C1 segment of cervical spinal cord (tissue), 14 donors: ENCODE data around the gene KDM4F.

ENCODE experiments used
- DNase-seq, 14 donors: peaks; one replicate each; lab custom pipeline; 2025; lab: John Stamatoyannopoulos, UW

The KDM4F gene

DNA sequence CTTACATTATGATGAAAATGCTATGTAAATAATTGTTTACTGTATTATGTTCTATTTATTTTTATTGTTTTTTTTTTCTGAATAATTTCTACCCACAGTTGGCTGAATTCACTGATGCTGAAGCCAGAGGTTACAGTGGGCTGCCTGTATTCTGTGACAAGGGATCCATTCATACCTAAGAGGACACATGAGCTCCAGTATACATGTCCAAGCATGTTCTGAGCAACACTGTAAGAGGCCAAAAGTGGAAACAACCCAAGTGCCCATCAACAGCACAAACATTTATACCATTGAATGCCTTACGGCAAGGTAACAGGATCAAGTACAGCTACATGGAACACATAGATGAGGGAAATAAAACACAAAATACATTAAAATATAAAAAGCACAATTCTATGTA is 16.1 kb downstream of the KDM4F start:
- no peak for DNase-seq

GRCh38 chr11:95066716-95067038 is 17.5 kb downstream of the KDM4F start, which contains the start of gene SRSF8:
SRSF8 (plus strand) TSS chr11:95066919; CDS start chr11:95067227, 308 bp downstream.
- no peak for DNase-seq

DNA sequence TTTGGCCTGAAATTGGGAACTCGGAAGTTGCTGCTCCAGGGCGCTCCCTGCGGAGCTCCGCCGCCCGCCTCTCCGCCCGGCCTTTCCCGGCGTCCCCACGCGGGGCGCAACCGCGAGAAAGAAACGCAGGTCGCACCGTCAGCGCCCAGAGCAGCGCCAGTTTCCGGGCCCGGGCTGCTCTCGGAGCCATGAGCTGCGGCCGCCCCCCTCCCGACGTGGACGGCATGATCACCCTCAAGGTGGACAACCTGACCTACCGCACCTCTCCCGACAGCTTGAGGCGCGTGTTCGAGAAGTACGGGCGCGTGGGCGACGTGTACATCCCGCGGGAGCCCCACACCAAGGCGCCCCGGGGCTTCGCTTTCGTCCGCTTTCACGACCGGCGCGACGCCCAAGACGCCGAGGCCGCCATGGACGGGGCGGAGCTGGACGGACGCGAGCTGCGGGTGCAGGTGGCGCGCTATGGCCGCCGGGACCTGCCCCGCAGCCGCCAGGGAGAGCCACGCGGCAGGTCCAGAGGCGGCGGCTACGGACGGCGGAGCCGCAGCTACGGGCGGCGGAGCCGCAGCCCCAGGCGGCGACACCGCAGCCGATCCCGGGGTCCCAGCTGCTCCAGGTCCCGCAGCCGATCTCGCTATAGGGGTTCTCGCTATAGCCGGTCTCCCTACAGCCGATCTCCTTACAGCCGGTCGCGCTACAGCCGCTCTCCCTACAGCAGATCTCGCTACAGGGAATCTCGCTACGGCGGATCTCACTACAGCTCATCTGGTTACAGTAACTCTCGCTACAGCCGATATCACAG is 18.0 kb downstream of the KDM4F start:
- DNase-seq = peak in 13 of 14 donors; percentile 44 to 87 (median 76)

- peak in 4 of 14 donors; percentile 60 to 76 (median 69) for DNase-seq
Observed at GRCh38 chr11:95067841-95068219, 18.6 kb downstream of the KDM4F start.

DNA sequence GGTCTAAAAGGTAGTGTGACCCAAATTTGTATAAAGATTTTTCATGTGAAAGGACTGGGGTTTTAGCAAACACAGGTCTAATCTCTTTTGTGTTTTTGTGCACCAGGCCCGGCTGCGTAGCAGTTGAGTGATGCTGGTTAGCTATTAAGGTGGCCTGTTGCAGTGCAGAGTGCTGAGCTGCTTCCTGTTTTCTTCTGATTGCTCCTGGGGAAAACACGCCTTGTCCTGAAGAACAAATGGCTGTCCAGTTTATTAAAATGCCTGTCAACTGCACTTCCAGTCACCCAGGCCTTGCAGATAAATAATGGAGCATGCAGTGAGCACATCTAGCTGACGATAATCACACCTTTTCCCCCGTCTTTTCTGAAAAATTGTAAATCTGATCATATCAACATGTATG is 19.3 kb downstream of the KDM4F start:
- DNase-seq = peak in 12 of 14 donors; percentile 26 to 93 (median 56)

- DNase-seq = no peak
Observed at GRCh38 chr11:95070471-95070870, 21.2 kb downstream of the KDM4F start.

- no peak for DNase-seq
Observed at GRCh38 chr11:95072948-95073347, 23.7 kb downstream of the KDM4F start.

- peak in 3 of 14 donors; percentile 10 to 34 (median 26) for DNase-seq
Observed at GRCh38 chr11:95074792-95075563, 25.8 kb downstream of the KDM4F start.

DNA sequence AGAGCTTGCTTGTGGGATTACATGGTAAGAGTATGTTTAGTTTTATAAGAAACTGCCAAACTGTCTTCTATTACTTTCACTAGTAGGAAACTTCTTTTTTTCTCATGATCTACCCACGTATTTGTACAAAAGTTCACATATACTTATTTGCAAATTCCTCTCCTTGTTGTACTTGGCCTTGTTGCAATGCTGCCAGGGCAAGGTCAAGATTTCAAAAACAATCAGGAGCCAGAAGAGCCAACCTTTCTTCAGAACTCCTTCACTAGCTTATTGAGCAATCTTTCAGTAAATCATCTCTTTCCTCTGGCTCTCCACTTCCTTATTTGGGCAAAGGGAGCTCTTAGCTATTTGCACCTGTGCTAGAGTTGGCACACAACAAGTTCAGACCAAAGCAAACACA is 27.2 kb downstream of the KDM4F start:
- no peak for DNase-seq

- no peak for DNase-seq
Observed at GRCh38 chr11:95076981-95077380, 27.8 kb downstream of the KDM4F start.

- no peak for DNase-seq
Observed at GRCh38 chr11:95078526-95078925, 29.3 kb downstream of the KDM4F start.

- no peak for DNase-seq
Observed at GRCh38 chr11:95081010-95081409, 31.8 kb downstream of the KDM4F start.

GRCh38 chr11:95081412-95081811 is 32.2 kb downstream of the KDM4F start:
- peak in 12 of 14 donors; percentile 15 to 86 (median 63) for DNase-seq

DNA sequence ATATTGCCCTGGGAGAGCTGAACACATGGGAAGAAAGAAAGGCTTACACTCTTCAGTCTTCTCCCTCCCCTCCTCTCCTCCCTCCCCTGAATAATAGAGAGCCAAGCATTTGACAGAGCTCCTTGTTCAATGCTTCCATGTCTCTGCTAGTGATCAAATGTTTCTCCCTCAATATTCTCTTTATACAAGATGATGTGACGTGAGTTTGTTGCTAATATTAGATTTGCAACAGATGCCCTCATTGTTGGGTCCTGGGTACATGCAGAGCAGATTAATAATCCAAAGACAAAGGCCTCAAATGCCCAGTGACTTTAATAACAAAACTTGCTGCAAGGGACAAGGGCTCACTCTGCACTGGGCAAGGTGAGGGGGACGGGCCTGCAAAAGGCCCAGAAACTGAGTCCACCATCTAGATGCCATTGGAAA is 33.4 kb downstream of the KDM4F start:
- DNase-seq = peak in 9 of 14 donors; percentile 13 to 72 (median 61)

DNA sequence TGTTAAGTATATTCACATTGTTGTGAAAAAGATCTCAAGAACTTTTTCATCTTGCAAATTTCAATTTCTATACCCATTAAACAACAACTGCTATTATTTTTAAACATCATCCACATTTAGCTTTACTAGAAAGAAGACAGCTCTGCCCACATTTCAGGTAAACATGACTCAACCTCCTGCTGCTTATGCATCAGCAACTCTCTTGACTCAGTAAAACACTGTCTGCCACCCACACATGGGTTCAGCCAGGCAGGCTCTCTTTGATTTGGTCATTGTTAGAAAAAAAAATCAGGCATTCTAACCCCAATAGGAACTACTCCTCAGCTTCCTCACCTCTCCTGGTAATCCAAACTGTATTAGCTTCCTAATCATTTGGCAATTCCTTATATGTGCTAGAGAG is 35.3 kb downstream of the KDM4F start:
- peak in 1 of 14 donors; percentile 14 for DNase-seq

DNA sequence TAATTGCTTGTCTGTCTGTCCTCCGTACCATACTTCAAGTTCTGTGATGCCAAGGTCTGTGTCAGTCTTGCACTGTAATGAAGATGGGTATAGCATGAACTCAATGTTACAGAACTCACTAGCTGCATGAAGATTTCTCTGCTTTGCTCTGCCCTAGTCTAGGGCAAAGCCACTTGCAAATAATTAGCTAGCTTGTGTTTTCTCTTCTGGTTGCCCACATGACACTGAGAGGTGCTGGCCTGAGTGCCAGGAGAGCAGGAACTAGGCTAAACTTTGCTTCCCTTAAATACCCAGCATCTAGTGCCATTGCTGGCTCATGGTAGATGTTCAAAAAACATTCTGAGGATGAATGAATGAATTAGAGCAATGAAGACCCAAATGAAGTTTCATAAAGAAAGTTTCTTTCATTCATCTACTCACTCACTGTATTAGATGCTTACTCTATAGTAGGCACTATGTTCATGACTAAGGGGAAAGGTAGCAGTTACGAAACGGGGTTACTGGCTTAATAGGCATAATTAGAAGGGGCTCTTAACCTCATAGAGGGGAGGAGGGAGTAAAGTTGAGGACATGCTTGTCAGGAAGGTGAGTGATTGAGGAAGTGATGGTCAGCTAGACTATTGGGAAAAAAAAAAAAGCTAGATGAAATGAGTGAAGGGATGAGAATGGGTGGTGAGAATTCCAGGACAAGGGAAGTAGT is 36.0 kb downstream of the KDM4F start:
- peak in 1 of 14 donors; percentile 50 for DNase-seq

DNA sequence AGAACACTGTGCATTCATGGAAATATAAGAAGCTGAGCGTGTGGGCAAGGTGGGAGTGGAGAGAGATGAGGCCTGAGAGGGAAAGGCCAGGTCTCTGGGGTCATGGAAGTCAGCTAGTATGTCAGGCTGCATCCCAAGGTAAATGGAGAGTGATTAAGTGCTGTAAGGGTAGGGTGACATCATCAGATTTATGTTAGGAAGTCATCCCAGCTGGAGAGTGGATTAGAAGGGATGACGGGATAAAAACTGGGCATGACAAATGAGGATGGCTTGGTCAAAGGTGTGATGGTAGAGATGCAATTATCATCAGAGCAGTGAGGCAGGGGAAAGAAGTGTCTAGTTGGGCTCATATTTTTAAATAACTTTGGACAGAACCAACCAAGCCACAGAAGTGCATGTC is 36.9 kb downstream of the KDM4F start:
- no peak for DNase-seq

DNA sequence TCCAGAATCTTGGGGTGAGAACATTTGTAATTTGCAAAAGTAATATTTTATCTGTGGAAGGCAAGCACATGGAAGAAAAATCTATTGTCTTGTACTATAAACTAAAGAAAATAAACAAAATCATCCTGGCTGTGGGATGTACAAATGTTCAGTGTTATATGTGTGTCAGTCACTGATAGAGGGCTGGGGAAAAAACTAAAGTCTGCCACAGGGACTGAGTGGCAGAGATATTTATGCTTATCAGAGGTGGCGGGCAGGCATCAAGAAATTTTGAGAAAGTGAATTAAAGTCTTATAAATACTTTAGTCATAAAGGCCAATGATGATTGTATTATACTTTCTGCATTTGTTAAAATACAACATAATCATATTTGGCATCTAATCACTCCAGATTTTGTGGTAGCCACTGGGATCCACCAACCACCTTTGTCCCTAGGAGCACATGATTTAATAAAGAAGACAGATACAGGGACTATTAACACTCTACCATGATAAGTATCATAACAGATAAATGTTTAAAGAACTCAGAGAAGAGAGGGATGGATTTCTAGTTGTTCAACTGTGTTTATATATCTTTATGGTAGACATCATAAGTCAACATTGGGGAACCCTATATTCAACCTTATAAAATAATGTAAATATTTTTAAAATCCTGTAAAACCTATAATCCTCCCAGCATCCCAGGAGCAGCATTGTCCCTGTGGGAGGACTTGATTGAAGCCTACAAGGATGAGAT is 37.8 kb downstream of the KDM4F start:
- DNase-seq = no peak

DNA sequence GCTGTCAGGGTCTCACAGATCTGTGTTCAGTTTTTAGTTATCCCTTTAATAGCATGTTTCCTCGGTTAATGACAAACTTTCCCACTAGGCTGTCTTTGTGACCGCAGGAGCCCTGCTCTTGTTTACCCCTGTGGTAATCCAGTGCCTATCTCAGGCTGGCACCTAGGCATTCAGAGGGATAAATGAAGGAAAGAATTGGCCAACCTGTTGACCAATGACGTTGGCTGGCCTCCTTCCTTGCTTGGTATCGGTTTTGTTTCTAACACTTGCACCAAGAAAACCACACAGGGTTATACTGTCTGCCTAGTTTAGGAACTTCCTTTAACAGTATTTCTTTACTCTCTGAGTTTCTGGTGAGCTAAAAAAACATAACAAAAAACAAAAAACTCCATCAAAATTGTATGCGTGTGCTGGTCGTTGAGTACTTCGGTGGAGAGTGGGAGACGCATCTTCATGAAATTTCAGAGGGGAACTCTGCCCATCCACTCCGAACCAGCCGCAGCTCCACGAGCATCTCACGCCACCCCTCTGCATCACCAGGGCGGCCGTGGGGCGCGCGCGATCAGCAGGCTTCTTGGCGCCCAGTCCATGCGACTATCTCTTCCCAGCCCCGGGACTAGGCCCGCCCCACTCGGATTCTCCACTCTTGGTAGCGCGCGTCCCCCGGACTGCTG is 39.9 kb downstream of the KDM4F start:
- DNase-seq = peak in 4 of 14 donors; percentile 48 to 96 (median 68)

DNA sequence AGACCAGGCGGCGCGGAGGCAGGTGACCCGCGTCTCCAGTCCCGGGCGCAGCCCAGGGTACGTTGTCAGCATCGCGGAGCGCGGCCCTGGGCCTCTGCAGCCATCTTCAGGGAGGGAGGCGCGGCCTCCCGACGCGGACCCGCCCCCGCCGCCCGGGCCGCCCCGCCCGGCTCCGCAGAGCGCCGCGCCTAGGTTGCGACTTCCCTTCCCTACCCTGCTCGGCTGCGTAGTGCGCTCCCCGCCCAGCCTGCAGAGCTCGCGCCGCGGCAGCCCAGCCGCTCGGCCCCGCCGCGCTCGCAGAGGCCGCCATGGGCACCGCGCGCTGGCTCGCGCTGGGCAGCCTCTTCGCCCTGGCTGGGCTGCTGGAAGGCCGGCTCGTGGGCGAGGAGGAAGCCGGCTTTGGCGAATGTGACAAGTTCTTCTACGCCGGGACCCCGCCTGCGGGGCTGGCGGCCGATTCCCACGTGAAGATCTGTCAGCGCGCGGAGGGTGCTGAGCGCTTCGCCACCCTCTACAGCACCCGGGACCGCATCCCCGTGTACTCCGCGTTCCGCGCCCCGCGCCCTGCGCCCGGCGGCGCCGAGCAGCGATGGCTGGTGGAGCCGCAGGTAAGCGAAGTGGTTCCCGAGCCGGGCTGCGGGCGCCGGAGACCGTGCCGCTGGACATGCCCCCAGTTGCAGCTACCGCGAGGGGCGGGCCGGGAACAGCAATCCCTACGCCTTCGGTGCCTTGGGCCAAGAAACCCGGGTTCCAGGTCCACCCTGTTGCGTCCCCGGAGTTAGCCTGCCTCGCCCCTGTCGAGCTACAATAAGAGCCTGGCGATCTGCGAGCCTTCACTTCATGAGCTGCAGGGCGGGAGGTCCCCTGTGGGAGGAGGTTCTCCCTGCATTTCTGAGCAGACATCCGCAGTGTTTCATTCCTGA is 40.7 kb downstream of the KDM4F start, which contains the start of gene ENDOD1:
Gene ENDOD1 (plus strand): TSS at position 227 of the 923 bp plus-strand sequence. CDS start 82 bp downstream, at position 309.
- peak in 13 of 14 donors; percentile 51 to 96 (median 82) for DNase-seq
